22Rv1 (cell line): ENCODE data around the gene BTBD8.

ENCODE experiments used
- H3K27ac ChIP-seq: fragments of 450-650 bp; 2 replicates; pipeline ENCODE4 v1.5.1; 2017
- ZFX ChIP-seq: fragments of 450-650 bp; IDR thresholded peaks from 2 replicates; pipeline ENCODE4 v1.6.1; 2017; ENCODE audit warnings: antibody characterized with exemption, borderline replicate concordance
- TF ChIP-seq, protein P1 (sequence below): fragments of 450-650 bp; IDR thresholded peaks from 2 replicates; pipeline ENCODE4 v1.5.1; 2017; ENCODE audit warnings: mild to moderate bottlenecking

The BTBD8 gene

DNA sequence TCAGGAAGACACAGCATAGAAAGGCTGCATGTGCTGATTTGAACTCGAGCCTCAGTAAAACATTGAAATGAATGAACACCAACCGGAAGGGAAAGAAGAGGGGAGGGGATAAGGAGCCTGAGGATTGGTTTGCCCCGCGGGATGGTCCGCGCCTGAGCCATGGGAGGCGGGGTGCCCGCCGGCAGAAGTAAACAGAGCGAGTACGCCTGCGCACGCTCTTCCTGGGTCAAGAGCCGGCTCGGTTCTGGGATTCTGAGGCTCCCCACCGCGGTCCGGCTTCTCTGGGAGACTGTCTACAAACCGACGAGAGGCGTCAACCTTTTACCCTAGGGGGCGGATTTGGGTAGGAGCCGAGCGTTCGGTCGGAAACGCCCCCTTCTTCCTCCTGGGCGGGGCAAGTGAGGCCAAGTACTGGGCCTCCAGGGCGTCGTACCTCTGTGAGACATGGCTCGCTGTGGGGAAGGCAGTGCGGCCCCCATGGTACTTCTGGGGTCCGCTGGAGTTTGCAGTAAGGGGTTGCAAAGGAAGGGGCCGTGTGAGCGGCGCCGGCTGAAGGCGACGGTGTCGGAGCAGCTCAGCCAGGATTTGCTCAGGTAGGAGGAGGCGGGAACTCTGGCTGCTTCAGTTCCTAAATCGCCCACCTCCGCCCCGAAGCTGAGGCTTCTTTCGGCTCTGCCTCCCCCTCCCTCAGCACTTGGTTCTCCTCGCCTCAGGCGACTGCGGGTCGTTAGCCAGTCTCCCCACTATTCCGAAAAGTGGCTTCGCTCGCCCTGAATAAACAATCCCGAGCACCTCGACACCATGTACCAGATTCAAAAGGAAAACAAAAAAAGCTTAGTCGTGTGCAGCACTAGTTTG is at the start of gene BTBD8:
Gene BTBD8, plus strand, starts transcription at position 218 of the 858 bp plus-strand sequence. Its CDS starts 227 bp downstream, at position 445.
- TF ChIP-seq ZFX = no peak
- TF ChIP-seq, protein P1, sequence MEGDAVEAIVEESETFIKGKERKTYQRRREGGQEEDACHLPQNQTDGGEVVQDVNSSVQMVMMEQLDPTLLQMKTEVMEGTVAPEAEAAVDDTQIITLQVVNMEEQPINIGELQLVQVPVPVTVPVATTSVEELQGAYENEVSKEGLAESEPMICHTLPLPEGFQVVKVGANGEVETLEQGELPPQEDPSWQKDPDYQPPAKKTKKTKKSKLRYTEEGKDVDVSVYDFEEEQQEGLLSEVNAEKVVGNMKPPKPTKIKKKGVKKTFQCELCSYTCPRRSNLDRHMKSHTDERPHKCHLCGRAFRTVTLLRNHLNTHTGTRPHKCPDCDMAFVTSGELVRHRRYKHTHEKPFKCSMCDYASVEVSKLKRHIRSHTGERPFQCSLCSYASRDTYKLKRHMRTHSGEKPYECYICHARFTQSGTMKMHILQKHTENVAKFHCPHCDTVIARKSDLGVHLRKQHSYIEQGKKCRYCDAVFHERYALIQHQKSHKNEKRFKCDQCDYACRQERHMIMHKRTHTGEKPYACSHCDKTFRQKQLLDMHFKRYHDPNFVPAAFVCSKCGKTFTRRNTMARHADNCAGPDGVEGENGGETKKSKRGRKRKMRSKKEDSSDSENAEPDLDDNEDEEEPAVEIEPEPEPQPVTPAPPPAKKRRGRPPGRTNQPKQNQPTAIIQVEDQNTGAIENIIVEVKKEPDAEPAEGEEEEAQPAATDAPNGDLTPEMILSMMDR = no peak
- H3K27ac ChIP-seq = peak within 1 kb of the TSS; percentile 80

DNA sequence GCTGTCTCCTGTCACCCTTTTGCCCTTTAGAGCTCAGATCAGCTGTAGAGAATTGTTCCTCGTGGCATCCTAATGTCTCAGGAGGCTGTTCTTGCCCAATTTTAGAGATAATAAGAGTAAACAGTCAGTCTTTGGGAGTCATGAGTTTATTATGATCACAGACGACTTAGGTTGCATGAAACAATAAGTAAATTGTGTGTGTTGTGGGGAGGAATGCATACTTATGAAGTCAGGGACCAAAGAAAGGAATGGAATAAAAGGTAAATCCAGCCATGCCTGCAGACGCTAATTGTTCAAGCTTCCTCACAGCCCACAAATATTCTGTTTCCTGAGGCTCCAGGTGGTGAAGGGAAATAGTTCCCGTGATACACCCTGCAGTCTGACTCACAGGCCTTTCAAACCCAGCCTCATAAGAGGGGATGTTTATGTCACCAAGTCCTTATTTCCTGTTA is 49.5 kb upstream of the BTBD8 start:
- TF ChIP-seq ZFX = no peak
- TF ChIP-seq, protein P1 = no peak
- H3K27ac ChIP-seq = no peak overlapping the region

DNA sequence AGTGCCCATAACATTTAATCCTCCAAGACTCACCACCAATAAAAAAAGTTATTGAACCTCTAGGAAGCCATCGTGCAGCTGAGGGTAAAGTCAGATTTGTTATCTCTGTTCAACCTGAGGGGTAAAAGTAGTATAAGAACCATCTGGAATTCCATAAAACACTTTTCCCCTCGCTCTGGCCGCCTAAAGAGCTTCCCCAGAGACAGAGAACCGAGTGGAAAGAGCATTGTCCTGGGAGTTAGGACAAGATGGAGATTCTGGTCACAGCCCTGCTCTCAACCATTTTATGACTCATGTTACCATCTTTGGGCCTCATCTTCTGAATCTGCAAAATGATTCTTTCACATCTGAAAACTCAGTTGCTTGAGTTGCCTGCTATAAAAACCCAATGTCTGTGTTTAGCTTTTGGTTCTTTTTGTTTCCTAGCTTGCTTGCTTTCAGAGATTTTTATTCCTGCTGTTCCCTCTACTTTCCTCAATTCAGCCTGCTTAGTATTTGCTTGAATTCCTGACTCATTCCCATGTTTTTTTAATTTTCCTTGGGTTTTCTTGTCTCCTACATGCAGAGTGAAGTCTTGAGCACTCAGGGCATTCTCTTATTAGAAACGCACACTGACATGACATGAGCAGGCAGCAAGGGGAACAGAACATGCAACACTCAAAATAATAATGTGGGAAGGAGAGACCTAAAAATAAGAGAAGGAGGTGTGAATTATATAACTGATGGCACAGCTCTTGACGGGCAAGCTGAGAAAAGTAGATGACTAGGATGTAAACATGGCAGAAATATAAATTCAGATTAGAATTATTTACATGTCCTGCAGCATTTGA is 48.6 kb upstream of the BTBD8 start:
- TF ChIP-seq, protein P1 = no peak
- no peak for TF ChIP-seq ZFX
- H3K27ac ChIP-seq = no peak overlapping the region

DNA sequence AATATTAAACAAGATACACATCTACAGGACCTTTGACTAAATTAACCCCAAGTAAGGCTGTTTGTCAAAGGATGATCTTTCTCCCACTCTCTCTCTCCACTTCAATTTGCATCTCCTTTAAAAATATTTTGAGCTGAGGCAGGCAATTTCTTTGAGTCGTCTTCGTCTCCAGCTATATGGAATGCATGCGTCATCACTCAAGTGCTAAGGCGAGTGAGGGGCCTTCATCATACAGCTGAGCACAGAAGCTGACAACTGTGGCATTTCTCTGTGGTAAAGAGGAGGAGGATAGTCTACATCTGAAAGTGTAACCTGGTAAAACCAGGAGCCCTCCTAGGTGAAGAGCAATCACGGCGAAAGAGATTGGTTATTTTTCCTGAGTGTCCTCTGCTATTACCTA is 42.7 kb upstream of the BTBD8 start:
- H3K27ac ChIP-seq = no peak overlapping the region
- no peak for TF ChIP-seq ZFX

DNA sequence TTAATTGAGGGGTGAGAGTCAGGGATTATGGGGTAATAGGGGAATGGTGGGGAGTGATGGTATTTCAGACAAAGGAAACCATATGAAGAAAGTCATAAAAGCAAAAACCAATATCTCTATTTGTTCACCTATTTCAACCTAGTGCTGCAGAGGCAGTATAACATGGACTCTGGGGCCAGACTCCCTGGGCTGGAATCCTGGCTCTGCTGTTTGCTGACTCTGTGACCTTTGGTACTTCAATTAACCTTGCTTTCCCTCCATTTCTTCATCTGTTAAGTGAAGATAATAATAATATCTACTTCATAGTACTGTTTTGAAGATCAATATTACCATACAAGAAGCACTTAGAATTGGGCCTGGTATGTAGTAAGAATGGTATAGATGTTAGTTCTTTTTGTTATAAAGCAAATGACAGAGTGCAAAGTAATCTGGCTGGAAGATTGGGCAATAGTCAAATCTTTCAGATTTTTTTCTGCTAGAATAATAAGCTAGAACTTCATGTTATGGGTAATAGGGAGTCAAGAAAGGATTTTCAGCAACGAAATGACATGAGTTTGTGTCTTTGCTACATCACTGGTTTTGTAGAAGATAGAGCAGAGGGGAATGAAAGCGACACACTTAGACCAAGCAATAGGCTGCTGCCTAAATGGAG is 41.3 kb upstream of the BTBD8 start:
- no peak overlapping the region for H3K27ac ChIP-seq
- no peak for TF ChIP-seq ZFX
- TF ChIP-seq, protein P1 = no peak

DNA sequence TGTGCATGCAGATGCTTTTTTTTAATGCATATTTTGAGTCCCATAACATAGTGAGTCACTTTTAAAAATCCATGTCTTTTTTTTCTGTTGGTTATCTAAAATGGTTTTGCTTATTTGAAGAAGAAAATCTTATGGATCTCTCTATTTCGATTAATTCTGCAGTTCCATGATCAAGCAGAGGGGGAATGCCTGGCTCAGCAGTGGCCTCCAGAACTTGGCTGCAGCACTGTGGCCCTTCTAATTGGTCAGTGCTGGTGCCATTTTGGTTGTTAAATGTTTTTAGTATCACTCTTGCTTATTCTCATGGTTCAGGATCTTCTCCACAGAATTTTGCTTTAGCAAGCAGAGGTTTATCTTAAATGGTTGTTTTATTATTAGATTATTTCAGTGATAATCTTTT is 39.2 kb upstream of the BTBD8 start:
- TF ChIP-seq, protein P1 = no peak
- TF ChIP-seq ZFX = no peak
- H3K27ac ChIP-seq = no peak overlapping the region

DNA sequence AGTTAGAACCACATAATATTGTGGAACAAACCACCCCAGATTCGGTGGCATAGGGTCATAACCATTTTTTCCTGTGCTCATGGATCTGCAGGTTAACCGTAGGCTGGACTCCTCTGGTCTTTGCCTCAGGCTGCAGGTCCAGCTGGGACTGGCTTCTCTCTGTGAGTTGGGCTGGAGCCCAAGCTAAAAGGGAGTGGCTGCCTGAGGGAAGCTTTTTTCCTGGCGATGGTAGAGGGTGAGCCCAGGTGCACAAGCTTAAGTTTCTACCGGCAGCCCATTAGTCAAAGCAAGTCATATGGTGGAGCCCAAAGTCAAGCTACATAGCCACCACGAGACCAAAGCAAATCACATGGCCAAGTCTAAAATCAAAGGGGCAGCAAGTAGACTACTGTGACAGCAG is 36.5 kb upstream of the BTBD8 start:
- TF ChIP-seq ZFX = no peak
- TF ChIP-seq, protein P1 = no peak
- no peak overlapping the region for H3K27ac ChIP-seq
